ENCODE results near the gene PON2.
"Not testable (repeated sequence)": the region's sequence is repeated elsewhere in the genome, so short reads cannot be mapped to it uniquely, and the experiment has no call there.

Gene PON2

GRCh38 chr7:95405208-95405607 is 29.6 kb downstream of the PON2 start:
- DNase-seq (ENCODE audit: low spot score): no peak

- no peak for DNase-seq (ENCODE audit: low spot score)
These were observed 30.4 kb downstream of the PON2 start for GRCh38 chr7:95404316-95404865.

GRCh38 chr7:95398155-95398940 is 36.5 kb downstream of the PON2 start:
- no peak for DNase-seq (ENCODE audit: low spot score)

- no peak for DNase-seq (ENCODE audit: low spot score)
These were observed 37.4 kb downstream of the PON2 start for GRCh38 chr7:95397381-95397780.

DNA sequence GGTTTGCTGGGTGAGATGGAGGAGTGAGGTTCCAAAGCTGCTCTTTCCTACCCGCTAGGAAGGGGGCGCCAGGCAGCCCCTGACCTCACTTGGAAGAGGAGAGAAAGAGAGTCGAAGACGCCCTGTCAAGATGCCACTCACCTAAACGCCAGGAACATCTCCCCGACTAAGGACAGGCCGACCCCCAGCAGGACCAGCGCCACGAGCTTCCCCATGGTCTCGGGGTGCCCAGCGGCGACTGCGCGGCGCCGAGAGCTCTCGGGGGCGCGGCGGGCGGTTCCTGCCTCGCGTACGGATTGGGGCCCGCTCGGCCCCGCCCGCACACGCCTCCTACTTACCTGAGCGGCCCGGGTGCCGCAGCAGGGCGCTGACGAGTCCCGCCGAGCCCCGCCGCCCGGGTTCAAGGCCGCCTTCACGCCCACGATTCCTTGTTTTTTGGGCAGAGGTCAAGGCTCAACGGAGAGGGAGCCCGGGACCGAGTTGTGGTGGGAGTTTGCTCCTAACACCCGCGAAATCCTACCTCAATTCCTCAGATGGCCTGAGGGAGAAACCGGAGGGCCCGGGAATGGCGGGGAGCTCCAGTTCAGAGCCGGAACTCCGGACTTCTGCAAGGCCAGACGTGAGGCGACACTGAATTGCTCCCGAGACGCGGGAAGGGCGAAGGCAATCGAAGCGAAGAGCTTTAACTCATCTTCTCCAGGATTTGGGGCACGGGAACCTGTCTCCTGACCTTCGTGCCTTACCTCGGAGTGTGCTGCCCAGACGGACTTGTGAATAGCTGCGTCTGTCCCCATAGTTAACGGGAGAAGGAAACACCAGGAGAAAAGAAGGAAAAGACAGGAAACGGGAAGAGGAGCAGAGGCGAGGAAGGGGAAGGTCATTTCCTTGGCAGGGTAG is 38.4 kb downstream of the PON2 start, which contains the start of gene PON3:
TSS of gene PON3 (minus strand) at position 240 of the 897 bp plus-strand sequence. CDS start at position 215, 25 bp downstream.
- DNase-seq (ENCODE audit: low spot score): peak; percentile 76

DNA sequence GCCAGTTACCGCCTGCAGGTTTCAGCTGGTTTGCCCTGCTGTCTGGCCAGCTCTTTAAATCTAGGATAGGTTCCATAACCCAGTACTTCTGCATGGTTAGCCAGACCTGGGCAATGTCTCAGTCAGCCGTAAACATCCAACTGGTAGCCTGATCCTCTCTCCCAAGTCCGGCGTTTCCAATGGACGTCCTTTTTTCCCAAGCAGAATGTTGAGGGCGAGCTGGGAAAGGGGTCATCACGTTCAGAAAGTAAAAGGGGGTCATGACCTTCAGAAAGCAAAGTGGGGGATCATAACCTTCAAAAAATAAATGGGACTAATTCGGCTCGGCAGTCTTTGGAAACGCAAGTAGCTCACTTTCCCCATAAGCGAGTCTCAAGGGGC is 39.1 kb downstream of the PON2 start:
- DNase-seq (ENCODE audit: low spot score): no peak

- DNase-seq (ENCODE audit: low spot score): no peak
These were observed 40.5 kb downstream of the PON2 start for GRCh38 chr7:95394370-95394769.

- no peak for DNase-seq (ENCODE audit: low spot score)
These were observed 43.1 kb downstream of the PON2 start for GRCh38 chr7:95391761-95392160.

GRCh38 chr7:95389516-95389915 is 45.3 kb downstream of the PON2 start:
- DNase-seq (ENCODE audit: low spot score): no peak

GRCh38 chr7:95379457-95379856 is 55.4 kb downstream of the PON2 start:
- not testable (repeated sequence) for DNase-seq (ENCODE audit: low spot score)

GRCh38 chr7:95376632-95377400 is 58.0 kb downstream of the PON2 start:
- no peak for DNase-seq (ENCODE audit: low spot score)

DNA sequence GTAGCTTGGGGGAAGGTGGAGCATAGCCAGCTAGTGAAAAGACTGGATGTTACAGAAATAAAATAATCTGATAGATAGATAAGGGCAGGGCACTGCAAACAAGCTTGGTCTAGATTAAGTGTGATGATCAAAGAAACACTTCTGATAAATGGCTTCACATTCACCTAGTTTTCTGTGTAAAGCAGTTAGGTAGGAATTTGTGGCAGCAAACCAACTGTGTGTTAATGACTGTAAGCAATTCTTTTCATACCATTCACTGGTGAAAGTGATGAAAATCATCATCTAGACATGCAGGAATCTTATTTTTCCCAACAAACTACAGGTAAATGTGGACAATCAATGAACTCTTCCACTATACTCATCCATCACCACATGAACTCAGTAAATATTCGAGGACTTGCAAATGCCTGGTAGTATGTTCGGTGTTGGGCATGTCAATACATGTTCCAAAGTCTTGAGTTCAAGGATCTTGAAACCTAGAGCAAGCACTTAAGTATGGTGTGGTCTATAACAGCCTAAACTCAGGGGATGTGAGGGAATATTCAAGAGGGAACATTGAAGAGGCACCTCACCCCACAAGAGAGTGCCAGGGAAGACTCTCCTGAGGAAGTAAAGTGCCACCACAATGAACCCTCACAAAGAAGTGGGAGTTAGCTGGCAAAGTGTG is 59.1 kb downstream of the PON2 start:
- no peak for DNase-seq (ENCODE audit: low spot score)

- DNase-seq (ENCODE audit: low spot score): no peak
These were observed 61.5 kb downstream of the PON2 start for GRCh38 chr7:95373323-95373722.

- no peak for DNase-seq (ENCODE audit: low spot score)
These were observed 66.6 kb downstream of the PON2 start for GRCh38 chr7:95368235-95368634.

GRCh38 chr7:95367606-95368005 is 67.2 kb downstream of the PON2 start:
- DNase-seq (ENCODE audit: low spot score): no peak

DNA sequence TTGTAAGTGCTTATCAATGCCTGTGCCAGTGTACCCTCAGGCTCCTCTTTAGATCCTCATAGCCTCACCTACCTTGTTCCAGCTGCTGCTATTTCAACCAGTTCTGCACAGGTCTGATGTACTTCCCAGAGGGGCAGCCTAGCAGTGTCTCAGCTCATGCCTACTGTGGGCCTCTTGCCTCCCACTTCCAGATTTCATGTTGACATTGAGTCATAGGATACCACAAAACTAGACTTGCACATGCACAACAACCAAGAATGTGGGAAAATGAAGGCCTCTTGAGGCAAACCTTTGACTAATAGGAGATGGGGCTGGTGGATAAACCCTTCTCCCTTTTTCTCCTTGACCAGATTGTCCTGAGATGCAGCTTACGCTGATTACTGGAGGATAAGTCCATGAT is 69.7 kb downstream of the PON2 start:
- no peak for DNase-seq (ENCODE audit: low spot score)

- no peak for DNase-seq (ENCODE audit: low spot score)
These were observed 77.2 kb downstream of the PON2 start for GRCh38 chr7:95357623-95358022.

All from HuH-7 (cell line).